Right lobe of liver (tissue), 6 donors: ENCODE measurements around the gene KIF26A. TPM values are rescaled to one million over a fixed set of nuclear protein-coding genes. Genes with fewer than 3 reads are reported as not detected.

Experiments
- ATAC-seq, 4 donors: fragments of 200-7000 bp; cut with Tn5 transposase; one replicate each; pipeline ENCODE4 v1.9.1; 2020; ENCODE audit warnings: mild to moderate bottlenecking in 4 of 4, moderate library complexity in 4 of 4
- DNase-seq, 3 donors: peaks; one replicate each; pipeline ENCODE4 v3.0.0-alpha.2; 2020
- H3K27ac ChIP-seq, 3 donors: fragments of 200-600 bp; one replicate each; pipeline ENCODE4 v1.8.0; 2022
- H3K27me3 ChIP-seq, 2 donors: fragments of 200-600 bp; one replicate each; pipeline ENCODE4 v1.8.0; 2022
- H3K36me3 ChIP-seq, 4 donors: fragments of 200-600 bp; sonication (generic) in 1 of 4; one replicate each; pipeline versions ENCODE4 v1.5.1 to v1.8.0; 2017 to 2022; ENCODE audit warnings: control low read depth in 1 of 4
- H3K4me1 ChIP-seq, 4 donors: fragments of 200-600 bp; sonication (generic) in 1 of 4; one replicate each; pipeline versions ENCODE4 v1.5.1 to v1.8.0; 2017 to 2022; ENCODE audit warnings: control low read depth in 1 of 4
- H3K4me3 ChIP-seq, 3 donors: fragments of 200-600 bp; one replicate each; pipeline ENCODE4 v1.8.0; 2022
- H3K9me3 ChIP-seq, 4 donors: fragments of 200-600 bp; sonication (generic) in 1 of 4; one replicate each; pipeline versions ENCODE4 v1.5.1 to v1.8.0; 2017 to 2022; ENCODE audit warnings: control low read depth in 1 of 4
- CTCF ChIP-seq, 4 donors: fragments of 200-600 bp in 3 of 4; fragments of 450-650 bp in 1 of 4; IDR thresholded peaks; one replicate each; pipeline versions ENCODE4 v1.5.1 to v1.8.0; 2016 to 2022; ENCODE audit warnings: antibody characterized with exemption in 4 of 4, mild to moderate bottlenecking in 2 of 4
- POLR2A ChIP-seq: fragments of 450-650 bp; IDR thresholded peaks from one replicate; pipeline ENCODE4 v1.6.1; 2017; ENCODE audit warnings: antibody characterized with exemption, mild to moderate bottlenecking
- WGBS: methylation state at CpG from one replicate; pipeline ENCODE4 v1.1.6; 2018; ENCODE audit warnings: low coverage, low lambda C conversion rate; ENCODE audit not compliant: insufficient coverage; ENCODE audit errors: missing lambda C conversion rate; 5-methylcytosine and 5-hydroxymethylcytosine counted together
- intact Hi-C, 2 donors: fragments of 100-400 bp; cut with DNase I; formaldehyde crosslinking; loops; one replicate each; pipeline versions ENCODE4 v1.11.2 to v1.14.1; 2022
- total RNA-seq, 6 experiments: library from RNA; depleted of rRNA in 2 of 6; stranded (reverse); fragments of >200 nt in 2 of 6; fragmentation: NEBNext Ultra II Directional in 3 of 6; extraction: Animal tissue kit (Norgen Biotek cat#: 25700) in 3 of 6; gene quantifications; one replicate each; pipeline versions ENCODE4 v1.1.0 to v1.2.4, GENCODE V29; 2016 to 2023
- donor health status: DM: no; HTN: yes; CAD: no.
- donor health status: DM: no; HTN: no; CAD: no.
- donor health status: DM: no; HTN: no; CAD: no.
- donor health status: DM: no; HTN: yes; CAD: no.
- donor health status: DM: no; HTN: yes; CAD: no.

Gene KIF26A
- total RNA-seq, 6 experiments from 2014 or later = 0.79 to 1.5 (median 1.1) TPM

DNA sequence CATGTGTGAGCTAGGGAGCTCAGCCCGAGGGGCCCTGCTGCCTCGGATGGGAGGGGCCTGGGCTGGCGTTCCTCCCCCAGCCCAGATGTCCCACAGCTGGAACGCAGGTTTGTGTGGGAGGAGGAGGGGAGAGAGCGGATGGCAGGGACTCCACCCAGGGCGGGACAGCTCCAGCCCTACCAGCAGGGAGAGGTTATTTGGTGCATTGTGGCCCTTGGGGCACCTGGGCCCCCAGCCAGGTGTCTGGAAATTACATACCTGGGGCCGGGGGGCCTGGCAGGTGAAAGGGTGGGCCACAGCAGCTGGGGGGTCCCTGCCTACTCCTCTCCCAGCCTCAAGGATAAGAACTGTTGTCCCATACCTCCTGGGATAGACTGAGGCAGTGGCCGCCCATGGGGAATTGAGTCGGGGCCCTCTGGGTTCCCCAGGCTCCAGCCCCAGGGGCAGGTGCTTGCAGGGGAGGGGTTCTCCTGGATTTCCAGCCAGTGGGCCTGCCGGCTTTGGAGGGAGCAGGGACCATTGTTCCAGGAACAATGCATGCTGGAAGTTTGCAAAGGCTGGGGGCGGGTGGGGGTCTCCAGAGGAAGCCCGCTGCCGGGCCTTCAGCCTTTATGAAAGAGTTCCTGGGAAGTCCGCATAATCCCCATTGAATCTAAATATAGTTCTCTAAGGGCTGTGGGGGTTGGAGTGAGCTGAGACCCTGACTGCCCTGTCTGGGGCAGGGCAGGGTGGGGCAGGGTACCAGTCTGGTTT lies 1.2 kb downstream of the KIF26A start:
- DNase-seq (peak in 2 of 3 donors; percentile 21 to 48), ATAC-seq (no peak)
- Histone ChIP-seq H3K27ac (no peak overlapping the region), H3K27me3 (peaks cover 0 to 31% of the 10 kb centered on the region in 2 donors), H3K36me3 (no peaks in the 10 kb centered on the region), H3K4me3 (peak overlapping the region; percentile 26 to 48 (median 38)), H3K4me1 (peaks cover 0 to 19% (median 0%) of the 10 kb centered on the region in 4 donors), H3K9me3 (no peaks in the 10 kb centered on the region)
- intact Hi-C loops = loop anchor here (5.0 to 10.0 kb wide), 3 partner anchors 418 to 505 kb away; no protein-coding TSS in a partner anchor
- TF ChIP-seq POLR2A (no peak), CTCF (IDR thresholded peaks at IDR 0.05) (no peak)
- WGBS = 45% methylated on average over 2 of the region's 14 CpGs

- no peak for ATAC-seq
- TF ChIP-seq CTCF (IDR thresholded peaks at IDR 0.05) (no peak), POLR2A (no peak)
- no peaks in the 10 kb centered on the region for H3K9me3 ChIP-seq
- DNase-seq = peak in 2 of 3 donors; percentile 14 to 34
- intact Hi-C loops = loop anchor here in 1 of 2 donors (5.0 kb wide), 1 partner anchor 427 kb away; no protein-coding TSS in a partner anchor
- 38% methylated on average over 4 of the region's 6 CpGs for WGBS
- peaks cover 0 to 31% of the 10 kb centered on the region in 2 donors for H3K27me3 ChIP-seq
- H3K27ac ChIP-seq = no peak overlapping the region
- H3K4me3 ChIP-seq = no peak overlapping the region
- H3K36me3 ChIP-seq = no peaks in the 10 kb centered on the region
- H3K4me1 ChIP-seq = peaks cover 0 to 19% (median 0%) of the 10 kb centered on the region in 4 donors
Observed at GRCh38 chr14:104140213-104140462, 1.8 kb downstream of the KIF26A start.

GRCh38 chr14:104140463-104141331 lies 2.3 kb downstream of the KIF26A start:
- ATAC-seq = no peak
- peak; percentile 13 to 42 (median 37) for DNase-seq
- H3K4me1 ChIP-seq = peaks cover 0 to 19% (median 0%) of the 10 kb centered on the region in 4 donors
- no peaks in the 10 kb centered on the region for H3K9me3 ChIP-seq
- H3K27me3 ChIP-seq = peaks cover 0 to 26% of the 10 kb centered on the region in 2 donors
- no peak for TF ChIP-seq POLR2A
- TF ChIP-seq CTCF (IDR thresholded peaks at IDR 0.05) = no peak
- WGBS = 75% methylated on average over 2 of the region's 12 CpGs
- intact Hi-C loops = loop anchor here in 1 of 2 donors (5.0 kb wide), 1 partner anchor 427 kb away; no protein-coding TSS in a partner anchor
- no peaks in the 10 kb centered on the region for H3K36me3 ChIP-seq
- H3K27ac ChIP-seq = no peak overlapping the region
- no peak overlapping the region for H3K4me3 ChIP-seq

DNA sequence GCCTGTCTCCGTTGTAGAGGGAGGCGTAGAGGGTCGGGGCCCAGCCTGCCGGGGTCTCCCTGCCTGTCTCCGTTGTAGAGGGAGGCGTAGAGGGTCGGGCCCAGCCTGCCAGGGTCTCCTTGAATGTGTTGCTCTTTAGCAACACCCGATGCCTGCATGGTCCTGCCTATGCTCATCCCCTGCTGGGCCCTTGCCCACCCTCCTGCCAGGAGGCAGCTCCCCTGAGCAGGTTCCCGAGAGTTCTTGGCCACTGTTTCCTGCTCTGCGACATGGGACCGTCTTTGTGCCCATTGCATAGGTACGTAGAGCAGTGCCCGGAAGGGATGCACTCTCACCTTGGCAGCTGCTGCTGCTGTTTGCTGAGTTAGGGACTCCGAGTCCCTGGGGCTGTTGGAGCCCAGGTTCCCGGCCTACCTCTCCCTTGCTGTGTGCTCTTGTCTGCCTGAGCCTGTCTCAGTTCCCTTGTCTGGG lies 3.3 kb downstream of the KIF26A start:
- intact Hi-C loops = loop anchor here in 1 of 2 donors (5.0 kb wide), 1 partner anchor 426 kb away; no protein-coding TSS in a partner anchor
- peaks cover 0 to 20% of the 10 kb centered on the region in 2 donors for H3K27me3 ChIP-seq
- H3K9me3 ChIP-seq = no peaks in the 10 kb centered on the region
- WGBS = 73% methylated on average over 4 of the region's 15 CpGs
- DNase-seq (peak in 2 of 3 donors; percentile 14 to 44), ATAC-seq (no peak)
- H3K4me3 ChIP-seq = no peak overlapping the region
- no peak overlapping the region for H3K27ac ChIP-seq
- H3K36me3 ChIP-seq = no peaks in the 10 kb centered on the region
- H3K4me1 ChIP-seq = peaks cover 0 to 16% (median 0%) of the 10 kb centered on the region in 4 donors
- no peak for TF ChIP-seq CTCF (IDR thresholded peaks at IDR 0.05)
- TF ChIP-seq POLR2A = no peak
